HepG2 (cell line): ENCODE measurements around the gene MBD4. TPM values are rescaled to one million over a fixed set of nuclear protein-coding genes. Genes with fewer than 3 reads are reported as not detected.

ENCODE experiments used
- AHDC1 ChIP-seq: sonication (generic); formaldehyde crosslinking; IDR thresholded peaks from 2 replicates; pipeline ENCODE4 v1.5.1; 2020; ENCODE audit warnings: mild to moderate bottlenecking, missing genetic modification reagents, borderline replicate concordance
- ATF1 ChIP-seq: IDR thresholded peaks from 2 replicates; pipeline ENCODE4 v1.6.1; 2016; ENCODE audit warnings: mild to moderate bottlenecking, control low read depth
- CBX2 ChIP-seq, 2 experiments: fragments of 200-600 bp in 1 of 2; sonication (generic); formaldehyde crosslinking in 1 of 2; IDR thresholded peaks; 2 replicates each; pipeline versions ENCODE4 v1.7.0 to v1.8.1; 2018 to 2022; ENCODE audit warnings: low read depth in 2 of 2, low read length in 1 of 2, mild to moderate bottlenecking in 1 of 2, missing genetic modification reagents in 1 of 2
- ELF1 ChIP-seq: sonication (generic); formaldehyde crosslinking; IDR thresholded peaks from 2 replicates; pipeline ENCODE4 v1.4.0; 2020; ENCODE audit warnings: missing genetic modification reagents
- FOXA3 ChIP-seq: IDR thresholded peaks from 2 replicates; pipeline ENCODE4 v1.6.1; 2016; ENCODE audit warnings: missing genetic modification reagents, missing compliant biosample characterization
- HOXA3 ChIP-seq: sonication (generic); formaldehyde crosslinking; IDR thresholded peaks from 2 replicates; pipeline ENCODE4 v1.5.0; 2020; ENCODE audit warnings: missing genetic modification reagents
- KDM6A ChIP-seq: IDR thresholded peaks from 2 replicates; pipeline ENCODE4 v1.6.1; 2016; ENCODE audit warnings: low read depth
- MED1 ChIP-seq: sonication (generic); formaldehyde crosslinking; IDR thresholded peaks from 2 replicates; pipeline ENCODE4 v1.4.0; 2020; ENCODE audit warnings: missing genetic modification reagents
- MTERF4 ChIP-seq: sonication (generic); formaldehyde crosslinking; IDR thresholded peaks from 2 replicates; pipeline ENCODE4 v1.8.0; 2023; ENCODE audit warnings: mild to moderate bottlenecking, missing genetic modification reagents
- POLR2G ChIP-seq: fragments of 200-400 bp; formaldehyde crosslinking; IDR thresholded peaks from 2 replicates; pipeline ENCODE4 v1.6.1; 2018; ENCODE audit warnings: mild to moderate bottlenecking, low read depth, low read length, moderate library complexity
- SKI ChIP-seq: fragments of 450-650 bp; IDR thresholded peaks from one replicate; pipeline ENCODE4 v1.6.1; 2018; ENCODE audit warnings: mild to moderate bottlenecking; ENCODE audit not compliant: partially characterized antibody
- SOX13 ChIP-seq, 3 experiments: fragments of 450-650 bp in 1 of 3; sonication (generic) in 1 of 3; formaldehyde crosslinking in 1 of 3; IDR thresholded peaks in 2 of 3; conservative IDR thresholded peaks in 1 of 3; 2 replicates each; pipeline versions ENCODE4 v1.5.0 to v1.6.1; 2016 to 2020; ENCODE audit warnings: antibody characterized with exemption in 1 of 3, mild to moderate bottlenecking in 1 of 3, missing compliant biosample characterization in 1 of 3, missing genetic modification reagents in 1 of 3, moderate library complexity in 1 of 3
- THRA ChIP-seq: sonication (generic); formaldehyde crosslinking; IDR thresholded peaks from 2 replicates; pipeline ENCODE4 v1.4.0; 2020; ENCODE audit warnings: missing genetic modification reagents, borderline replicate concordance
- ZBTB34 ChIP-seq: sonication (generic); formaldehyde crosslinking; IDR thresholded peaks from 2 replicates; pipeline ENCODE4 v1.8.0; 2022; ENCODE audit warnings: mild to moderate bottlenecking, missing genetic modification reagents
- ZNF549 ChIP-seq: sonication (generic); formaldehyde crosslinking; IDR thresholded peaks from 2 replicates; pipeline ENCODE4 v1.5.0; 2020; ENCODE audit warnings: missing genetic modification reagents
- ZNF572 ChIP-seq: sonication (generic); formaldehyde crosslinking; IDR thresholded peaks from 2 replicates; pipeline ENCODE4 v1.5.1; 2020; ENCODE audit warnings: mild to moderate bottlenecking, missing genetic modification reagents
- ZNF580 ChIP-seq: IDR thresholded peaks from 2 replicates; pipeline ENCODE4 v1.6.1; 2016; ENCODE audit warnings: low read depth, borderline replicate concordance
- ZNF629 ChIP-seq: sonication (generic); formaldehyde crosslinking; conservative IDR thresholded peaks from 2 replicates; pipeline ENCODE4 v1.5.0; 2020; ENCODE audit warnings: missing genetic modification reagents
- ZNF644 ChIP-seq: IDR thresholded peaks from 2 replicates; pipeline ENCODE4 v1.6.1; 2016; ENCODE audit warnings: low read depth
- polyA plus RNA-seq, 8 experiments: library from polyadenylated mRNA; depleted of rRNA in 3 of 8; stranded (reverse) in 7 of 8; unstranded in 1 of 8; fragments of >200 nt; fragmentation: Illumina TruSeq in 4 of 8; extraction: Trizol in 4 of 8; gene quantifications; 2 replicates each; pipeline versions ENCODE4 v1.2.1 to v1.2.3, GENCODE V29; 2011 to 2016; ENCODE audit warnings: low read depth in 4 of 8, missing spikeins in 1 of 8, mixed read lengths in 1 of 8; ENCODE audit not compliant: insufficient read depth in 1 of 8
- total RNA-seq, 5 experiments: library from RNA; depleted of rRNA; stranded (reverse); fragments of >200 nt; fragmentation: Illumina TruSeq; extraction: Trizol; gene quantifications; 2 replicates each; pipeline ENCODE4 v1.2.3, GENCODE V29; 2016; ENCODE audit warnings: low read depth in 1 of 5

Gene MBD4
- total and polyA plus RNA-seq, 2 of the 13 experiments (the other 11 are each of a cell fraction or from before 2014, with no cell fraction given): 14.9 to 25.3 TPM

- TF ChIP-seq AHDC1 (CRISPR knock-in tag) (peak; percentile 59; the same call in 1 of the 2 replicates), ZBTB34 (CRISPR knock-in tag) (peak; percentile 93), SOX13 (IDR thresholded peaks at IDR 0.05) (no peak), SOX13 (CRISPR knock-in tag; conservative IDR thresholded peaks at IDR 0.05 in 1 of 2, IDR thresholded peaks at IDR 0.05 in 1 of 2) (peak in 1 of 2 experiments; percentile 61; a peak in 1 of 4 replicates), SKI (no peak), MED1 (CRISPR knock-in tag) (peak; percentile 61), ELF1 (no peak), ZNF549 (no peak), KDM6A (peak; percentile 69), THRA (peak; percentile 35; the same call in 1 of the 2 replicates), ZNF644 (CRISPR knock-in tag) (peak; percentile 54; the same call in 1 of the 2 replicates), MTERF4 (CRISPR knock-in tag) (no peak), ZNF629 (CRISPR knock-in tag) (no peak), HOXA3 (CRISPR knock-in tag) (peak; percentile 73; the same call in 1 of the 2 replicates), ZNF572 (no peak), ATF1 (peak; percentile 75), FOXA3 (peak; percentile 86), POLR2G (0 out of 2 replicates have a peak, but pooled peaks have one; percentile 24), CBX2 (IDR thresholded peaks at IDR 0.05; ENCODE audit: low read depth, low read length) (no peak), CBX2 (CRISPR knock-in tag; IDR thresholded peaks at IDR 0.05; ENCODE audit: low read depth) (no peak), ZNF580 (CRISPR knock-in tag) (0 out of 2 replicates have a peak, but pooled peaks have one; percentile 36)
Observed at GRCh38 chr3:129413687-129414506, 25.9 kb downstream of the MBD4 start (continued).
